Neural cell (in vitro differentiated cells): ENCODE measurements around the gene FAM117A. TPM values are rescaled to one million over a fixed set of nuclear protein-coding genes. Genes with fewer than 3 reads are reported as not detected.

ENCODE experiments used
- H2AFZ ChIP-seq: fragments of 200-600, 300-800 bp; sonication (generic), shearing (Covaris generic); 2 replicates; pipeline ENCODE4 v1.6.0; 2014; ENCODE audit warnings: low read depth, mild to moderate bottlenecking, antibody characterized with exemption, low read length, moderate library complexity
- H3F3A ChIP-seq: fragments of 200-600 bp; shearing (Covaris generic); 2 replicates; pipeline ENCODE4 v1.6.1; 2016; ENCODE audit warnings: mild to moderate bottlenecking, moderate library complexity, mixed read lengths, antibody characterized with exemption, low read length; ENCODE audit not compliant: insufficient read depth, poor library complexity, severe bottlenecking
- H3K27ac ChIP-seq: fragments of 200-600, 300-800 bp; sonication (generic), shearing (Covaris generic); 2 replicates; pipeline ENCODE4 v1.5.1; 2014; ENCODE audit warnings: mild to moderate bottlenecking, low read length, moderate library complexity
- H3K27me3 ChIP-seq: fragments of 300-800, 200-600 bp; sonication (generic), shearing (Covaris generic); 2 replicates; pipeline ENCODE4 v1.6.0; 2014; ENCODE audit warnings: mild to moderate bottlenecking, low read depth, low read length, moderate library complexity; ENCODE audit not compliant: insufficient read depth
- H3K36me3 ChIP-seq: fragments of 300-800, 200-600 bp; sonication (generic), shearing (Covaris generic); 2 replicates; pipeline ENCODE4 v1.5.1; 2014; ENCODE audit warnings: mild to moderate bottlenecking, antibody characterized with exemption, low read length, moderate library complexity; ENCODE audit not compliant: insufficient read depth
- H3K4me2 ChIP-seq: fragments of 300-800, 200-600 bp; sonication (generic), shearing (Covaris generic); 2 replicates; pipeline ENCODE4 v1.6.0; 2014; ENCODE audit warnings: mild to moderate bottlenecking, low read length
- H3K4me3 ChIP-seq: fragments of 300-800, 200-600 bp; sonication (generic), shearing (Covaris generic); 2 replicates; pipeline ENCODE4 v1.5.1; 2014; ENCODE audit warnings: mild to moderate bottlenecking, low read length, moderate library complexity
- H3K79me2 ChIP-seq: fragments of 200-600 bp; shearing (Covaris generic); replicated peaks from 2 replicates; pipeline ENCODE4 v1.6.0; 2014; ENCODE audit warnings: mild to moderate bottlenecking, low read length, moderate library complexity; ENCODE audit not compliant: insufficient read depth
- H3K9ac ChIP-seq: fragments of 300-800, 200-600 bp; sonication (generic), shearing (Covaris generic); 2 replicates; pipeline ENCODE4 v1.6.1; 2016; ENCODE audit warnings: mild to moderate bottlenecking, low read length, mixed read lengths
- H3K9me2 ChIP-seq: fragments of 200-600 bp; shearing (Covaris generic); 2 replicates; pipeline ENCODE4 v1.6.1; 2016; ENCODE audit warnings: mild to moderate bottlenecking, low read length, mixed read lengths; ENCODE audit not compliant: insufficient read depth
- H3K9me3 ChIP-seq: fragments of 200-600, 300-800 bp; sonication (generic), shearing (Covaris generic); 2 replicates; pipeline ENCODE4 v1.6.1; 2016; ENCODE audit warnings: mild to moderate bottlenecking, mixed run types, low read length, moderate library complexity, mixed read lengths
- H4K20me1 ChIP-seq: fragments of 200-600 bp; shearing (Covaris generic); 2 replicates; pipeline ENCODE4 v1.6.1; 2016; ENCODE audit warnings: mild to moderate bottlenecking, mixed run types; ENCODE audit not compliant: insufficient read depth
- EP300 ChIP-seq: fragments of 450-650 bp; conservative IDR thresholded peaks from 2 replicates; pipeline ENCODE4 v1.6.1; 2014; ENCODE audit warnings: antibody characterized with exemption, mild to moderate bottlenecking, moderate library complexity; ENCODE audit not compliant: poor library complexity, severe bottlenecking
- EZH2 ChIP-seq: fragments of 200-600, 300-800 bp; shearing (Covaris generic), sonication (generic); IDR thresholded peaks from 2 replicates; pipeline ENCODE4 v1.6.1; 2014; ENCODE audit warnings: antibody characterized with exemption, low read length, borderline replicate concordance, mild to moderate bottlenecking; ENCODE audit not compliant: insufficient read depth, poor library complexity, severe bottlenecking
- MXI1 ChIP-seq: fragments of 450-650 bp; conservative IDR thresholded peaks from 2 replicates; pipeline ENCODE4 v1.6.1; 2014; ENCODE audit warnings: antibody characterized with exemption, mild to moderate bottlenecking; ENCODE audit not compliant: poor library complexity, severe bottlenecking
- POLR2AphosphoS5 ChIP-seq: IDR thresholded peaks from 2 replicates; pipeline ENCODE4 v1.6.1; 2012
- RAD21 ChIP-seq: fragments of 450-650 bp; conservative IDR thresholded peaks from 2 replicates; pipeline ENCODE4 v1.6.1; 2014; ENCODE audit warnings: antibody characterized with exemption, mild to moderate bottlenecking, moderate library complexity
- SMC3 ChIP-seq: fragments of 450-650 bp; conservative IDR thresholded peaks from 2 replicates; pipeline ENCODE4 v1.6.1; 2014; ENCODE audit warnings: antibody characterized with exemption, mild to moderate bottlenecking, moderate library complexity; ENCODE audit not compliant: poor library complexity
- TAF1 ChIP-seq: IDR thresholded peaks from 2 replicates; pipeline ENCODE4 v1.6.1; 2012; ENCODE audit warnings: low read depth
- polyA plus RNA-seq: library from polyadenylated mRNA; depleted of rRNA; stranded (reverse); fragments of >200 nt; gene quantifications from 2 replicates; pipeline ENCODE4 v1.2.3, GENCODE V29; 2014
- TF ChIP-seq, protein P1 (sequence below): IDR thresholded peaks from 2 replicates; pipeline ENCODE4 v1.6.1; 2012; ENCODE audit warnings: borderline replicate concordance
- TF ChIP-seq, protein P2 (sequence below): fragments of 450-650 bp; IDR thresholded peaks from 2 replicates; pipeline ENCODE4 v1.5.1; 2014; ENCODE audit warnings: antibody characterized with exemption, mild to moderate bottlenecking, moderate library complexity; ENCODE audit not compliant: poor library complexity, severe bottlenecking

FAM117A gene
- polyA plus RNA-seq, 1 donor from 2014 or later: 3.7 TPM

DNA sequence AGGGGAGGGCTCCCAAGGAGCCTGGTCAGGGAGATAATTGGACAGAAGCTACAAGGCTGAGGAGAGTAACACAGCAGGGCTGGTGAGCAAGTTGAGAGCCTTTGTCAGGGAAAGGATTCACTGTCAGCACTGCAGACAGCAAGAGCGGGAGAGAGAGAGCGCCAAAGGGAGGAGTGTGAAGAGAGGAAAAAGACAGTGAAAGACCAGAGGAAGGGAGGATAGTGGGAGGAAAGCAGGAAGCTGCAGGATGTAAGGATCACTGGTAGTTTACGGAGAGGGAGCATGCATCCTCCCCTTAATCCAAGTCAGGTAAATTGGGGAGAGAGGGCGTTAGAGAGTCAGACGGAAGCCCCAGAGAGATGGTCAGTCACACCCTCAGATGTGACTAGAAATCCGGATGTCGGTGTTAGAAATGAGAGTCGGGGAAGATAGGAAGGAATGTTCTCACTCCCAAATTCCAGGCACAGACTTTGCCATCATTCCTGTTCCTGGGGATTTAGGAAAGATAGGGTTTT lies 72.2 kb downstream of the FAM117A start:
- Histone ChIP-seq H3K9ac (no peak overlapping the region), H3K79me2 (no peaks in the 10 kb centered on the region), H3K9me2 (no peaks in the 10 kb centered on the region), H3F3A (no peaks in the 10 kb centered on the region), H3K4me2 (no peak overlapping the region), H3K27ac (no peak overlapping the region), H2AFZ (no peak overlapping the region), H4K20me1 (no peaks in the 10 kb centered on the region), H3K36me3 (no peaks in the 10 kb centered on the region), H3K9me3 (no peaks in the 10 kb centered on the region), H3K27me3 (no peaks in the 10 kb centered on the region), H3K4me3 (no peak overlapping the region)
- TF ChIP-seq MXI1 (no peak), EP300 (no peak), TAF1 (no peak)
- TF ChIP-seq, protein P1, sequence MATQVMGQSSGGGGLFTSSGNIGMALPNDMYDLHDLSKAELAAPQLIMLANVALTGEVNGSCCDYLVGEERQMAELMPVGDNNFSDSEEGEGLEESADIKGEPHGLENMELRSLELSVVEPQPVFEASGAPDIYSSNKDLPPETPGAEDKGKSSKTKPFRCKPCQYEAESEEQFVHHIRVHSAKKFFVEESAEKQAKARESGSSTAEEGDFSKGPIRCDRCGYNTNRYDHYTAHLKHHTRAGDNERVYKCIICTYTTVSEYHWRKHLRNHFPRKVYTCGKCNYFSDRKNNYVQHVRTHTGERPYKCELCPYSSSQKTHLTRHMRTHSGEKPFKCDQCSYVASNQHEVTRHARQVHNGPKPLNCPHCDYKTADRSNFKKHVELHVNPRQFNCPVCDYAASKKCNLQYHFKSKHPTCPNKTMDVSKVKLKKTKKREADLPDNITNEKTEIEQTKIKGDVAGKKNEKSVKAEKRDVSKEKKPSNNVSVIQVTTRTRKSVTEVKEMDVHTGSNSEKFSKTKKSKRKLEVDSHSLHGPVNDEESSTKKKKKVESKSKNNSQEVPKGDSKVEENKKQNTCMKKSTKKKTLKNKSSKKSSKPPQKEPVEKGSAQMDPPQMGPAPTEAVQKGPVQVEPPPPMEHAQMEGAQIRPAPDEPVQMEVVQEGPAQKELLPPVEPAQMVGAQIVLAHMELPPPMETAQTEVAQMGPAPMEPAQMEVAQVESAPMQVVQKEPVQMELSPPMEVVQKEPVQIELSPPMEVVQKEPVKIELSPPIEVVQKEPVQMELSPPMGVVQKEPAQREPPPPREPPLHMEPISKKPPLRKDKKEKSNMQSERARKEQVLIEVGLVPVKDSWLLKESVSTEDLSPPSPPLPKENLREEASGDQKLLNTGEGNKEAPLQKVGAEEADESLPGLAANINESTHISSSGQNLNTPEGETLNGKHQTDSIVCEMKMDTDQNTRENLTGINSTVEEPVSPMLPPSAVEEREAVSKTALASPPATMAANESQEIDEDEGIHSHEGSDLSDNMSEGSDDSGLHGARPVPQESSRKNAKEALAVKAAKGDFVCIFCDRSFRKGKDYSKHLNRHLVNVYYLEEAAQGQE: no peak
- TF ChIP-seq, protein P2, sequence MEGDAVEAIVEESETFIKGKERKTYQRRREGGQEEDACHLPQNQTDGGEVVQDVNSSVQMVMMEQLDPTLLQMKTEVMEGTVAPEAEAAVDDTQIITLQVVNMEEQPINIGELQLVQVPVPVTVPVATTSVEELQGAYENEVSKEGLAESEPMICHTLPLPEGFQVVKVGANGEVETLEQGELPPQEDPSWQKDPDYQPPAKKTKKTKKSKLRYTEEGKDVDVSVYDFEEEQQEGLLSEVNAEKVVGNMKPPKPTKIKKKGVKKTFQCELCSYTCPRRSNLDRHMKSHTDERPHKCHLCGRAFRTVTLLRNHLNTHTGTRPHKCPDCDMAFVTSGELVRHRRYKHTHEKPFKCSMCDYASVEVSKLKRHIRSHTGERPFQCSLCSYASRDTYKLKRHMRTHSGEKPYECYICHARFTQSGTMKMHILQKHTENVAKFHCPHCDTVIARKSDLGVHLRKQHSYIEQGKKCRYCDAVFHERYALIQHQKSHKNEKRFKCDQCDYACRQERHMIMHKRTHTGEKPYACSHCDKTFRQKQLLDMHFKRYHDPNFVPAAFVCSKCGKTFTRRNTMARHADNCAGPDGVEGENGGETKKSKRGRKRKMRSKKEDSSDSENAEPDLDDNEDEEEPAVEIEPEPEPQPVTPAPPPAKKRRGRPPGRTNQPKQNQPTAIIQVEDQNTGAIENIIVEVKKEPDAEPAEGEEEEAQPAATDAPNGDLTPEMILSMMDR: no peak

DNA sequence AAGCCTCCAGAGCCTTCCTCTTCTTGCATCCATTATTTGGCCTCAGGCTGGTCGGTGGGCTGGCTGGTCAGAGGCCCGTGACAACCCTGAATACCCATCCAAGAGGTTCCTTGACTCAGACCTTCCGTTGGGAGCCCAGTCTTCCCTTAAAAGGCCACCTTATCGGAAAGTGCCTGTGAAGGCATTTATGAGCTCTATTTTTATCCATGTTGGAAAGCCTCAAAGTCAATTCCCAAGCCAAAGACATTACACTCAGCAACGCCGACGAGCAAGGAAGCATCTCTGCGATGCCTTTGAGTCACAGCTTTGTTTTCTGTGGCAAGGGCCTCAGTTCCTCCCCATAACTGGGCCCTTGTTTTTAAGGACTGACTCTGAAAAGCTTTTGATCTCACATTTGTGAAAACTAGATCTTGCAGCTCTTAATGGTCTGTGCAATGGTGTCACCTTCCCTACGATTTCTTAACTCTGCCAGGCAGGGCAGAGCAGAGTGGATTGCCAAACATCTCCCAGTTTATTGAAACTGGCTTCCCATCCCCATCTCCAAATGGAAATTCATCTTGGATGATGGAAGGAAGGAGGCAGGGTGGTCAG lies 72.8 kb downstream of the FAM117A start:
- Histone ChIP-seq H3K27me3 (no peaks in the 10 kb centered on the region), H3K9ac (no peak overlapping the region), H2AFZ (no peak overlapping the region), H4K20me1 (no peaks in the 10 kb centered on the region), H3K9me2 (no peaks in the 10 kb centered on the region), H3K36me3 (no peaks in the 10 kb centered on the region), H3F3A (no peaks in the 10 kb centered on the region), H3K9me3 (no peaks in the 10 kb centered on the region), H3K79me2 (no peaks in the 10 kb centered on the region), H3K4me2 (no peak overlapping the region), H3K4me3 (no peak overlapping the region), H3K27ac (no peak overlapping the region)
- TF ChIP-seq, protein P1: no peak
- TF ChIP-seq MXI1: no peak
- TF ChIP-seq TAF1: no peak
- TF ChIP-seq SMC3: no peak
- TF ChIP-seq EZH2: no peak
- no peak for TF ChIP-seq RAD21
- TF ChIP-seq EP300: no peak
- TF ChIP-seq, protein P2: no peak
- TF ChIP-seq POLR2AphosphoS5: no peak
